K562 (cell line): ENCODE data around the gene ISG20L2. TPM values are rescaled to one million over a fixed set of nuclear protein-coding genes. Genes with fewer than 3 reads are reported as not detected.

Source experiments
- ATAC-seq: fragments of 200-7000 bp; cut with Tn5 transposase; 3 replicates; pipeline ENCODE4 v1.9.1; 2020; ENCODE audit warnings: moderate library complexity
- BruUV-seq: library from RNA; stranded (reverse); fragments of 400-500 nt; replicated peaks from 2 replicates; lab custom pipeline; 2021; lab: Mats Ljungman, UMichigan
- CTCF ChIA-PET: fragments of 300-600 bp; formaldehyde crosslinking; extraction: SDS; loops from one replicate; lab custom pipeline; 2021; ENCODE audit warnings: low intra/inter-chr PET ratio; lab: Yijun Ruan, JAX
- POLR2A ChIA-PET: fragments of 300-600, 350-650 bp; sonication (Branson Sonifier 250); formaldehyde crosslinking; extraction: SDS; loops from one replicate; lab custom pipeline; 2021; ENCODE audit warnings: antibody characterized with exemption, inconsistent platforms; lab: Yijun Ruan, JAX
- DNase-seq, 4 experiments: peaks; one replicate each; pipeline versions ENCODE4 v3.0.0 to v3.0.0-alpha.2; 2011 to 2018; ENCODE audit warnings: low spot score in 3 of 4, mixed read lengths in 3 of 4; ENCODE audit errors: extremely low read depth in 1 of 4
- FAIRE-seq: peaks from 2 replicates; lab custom pipeline; 2011; peaks lifted over from hg19 to GRCh38; lab: Jason Lieb, UNC
- H2AFZ ChIP-seq: 2 replicates; pipeline ENCODE4 v1.6.0; 2011; ENCODE audit warnings: low read depth, low read length, control low read depth, inconsistent platforms
- H3K27ac ChIP-seq: fragments of 200-600 bp; 3 replicates; pipeline ENCODE4 v1.8.0; 2011; ENCODE audit warnings: low read depth, mild to moderate bottlenecking, control low read depth, inconsistent platforms, low read length, moderate library complexity, mixed read lengths; ENCODE audit errors: extremely low read depth
- H3K27me3 ChIP-seq, 2 experiments: fragments of 300-600 bp in 1 of 2; 2 replicates in 1 of 2; 3 replicates in 1 of 2; pipeline versions ENCODE4 v1.6.0 to v1.8.0; 2011; ENCODE audit warnings: inconsistent platforms in 2 of 2, low read length in 2 of 2, mild to moderate bottlenecking in 1 of 2, mixed read lengths in 1 of 2, moderate library complexity in 1 of 2; ENCODE audit not compliant: control insufficient read depth in 2 of 2, insufficient read depth in 2 of 2
- H3K36me3 ChIP-seq: fragments of 300-600 bp; 3 replicates; pipeline ENCODE4 v1.8.0; 2011; ENCODE audit warnings: mild to moderate bottlenecking, low read length, inconsistent platforms; ENCODE audit not compliant: control insufficient read depth, insufficient read depth
- H3K4me1 ChIP-seq, 2 experiments: fragments of 200-600 bp in 1 of 2; replicated peaks in 1 of 2; 2 replicates in 1 of 2; 3 replicates in 1 of 2; pipeline versions ENCODE4 v1.5.1 to v1.8.0; 2011; ENCODE audit warnings: inconsistent platforms in 2 of 2, low read length in 2 of 2, mild to moderate bottlenecking in 1 of 2, mixed read lengths in 1 of 2, moderate library complexity in 1 of 2; ENCODE audit not compliant: control insufficient read depth in 2 of 2, insufficient read depth in 2 of 2
- H3K4me2 ChIP-seq: 2 replicates; pipeline ENCODE4 v1.6.1; 2011; ENCODE audit warnings: low read length, control low read depth, inconsistent platforms, mixed read lengths; ENCODE audit not compliant: insufficient read depth
- H3K4me3 ChIP-seq: fragments of 200-600 bp; sonication (generic), shearing (Covaris generic); 2 replicates; pipeline ENCODE4 v1.5.1; 2016; ENCODE audit warnings: control low read depth, inconsistent platforms
- H3K79me2 ChIP-seq: fragments of 200-600 bp; 3 replicates; pipeline ENCODE4 v1.8.0; 2011; ENCODE audit warnings: low read length, inconsistent platforms; ENCODE audit not compliant: control insufficient read depth, insufficient read depth
- H3K9ac ChIP-seq, 2 experiments: 2 replicates each; pipeline versions ENCODE4 v1.6.0 to v1.6.1; 2011; ENCODE audit warnings: low read depth in 2 of 2, low read length in 2 of 2, control low read depth in 1 of 2, inconsistent platforms in 1 of 2, mild to moderate bottlenecking in 1 of 2, mixed read lengths in 1 of 2; ENCODE audit not compliant: insufficient read depth in 1 of 2
- H3K9me1 ChIP-seq: one replicate; pipeline ENCODE4 v1.6.0; 2011; ENCODE audit warnings: inconsistent platforms, mild to moderate bottlenecking, low read length, moderate library complexity; ENCODE audit not compliant: control insufficient read depth, insufficient read depth
- H3K9me3 ChIP-seq: replicated peaks from 2 replicates; pipeline ENCODE4 v1.5.1; 2011; ENCODE audit warnings: low read depth, low read length, inconsistent platforms; ENCODE audit not compliant: control insufficient read depth, insufficient read depth
- H4K20me1 ChIP-seq: replicated peaks from 2 replicates; pipeline ENCODE4 v1.6.1; 2011; ENCODE audit warnings: low read length, inconsistent platforms, mixed read lengths; ENCODE audit not compliant: control insufficient read depth, insufficient read depth
- ATF3 ChIP-seq, 2 experiments: fragments of 450-650 bp in 1 of 2; sonication (generic) in 1 of 2; formaldehyde crosslinking in 1 of 2; IDR thresholded peaks in 1 of 2; conservative IDR thresholded peaks in 1 of 2; 2 replicates each; pipeline versions ENCODE4 v1.6.1 to v1.8.1; 2016 to 2023; ENCODE audit warnings: mild to moderate bottlenecking in 2 of 2, moderate library complexity in 2 of 2, inconsistent platforms in 1 of 2, missing genetic modification reagents in 1 of 2
- KDM5B ChIP-seq: fragments of 200-600 bp; sonication (generic); IDR thresholded peaks from 2 replicates; pipeline ENCODE4 v1.6.1; 2012; ENCODE audit warnings: low read depth, mild to moderate bottlenecking, moderate library complexity, low read length, control low read depth, inconsistent platforms; ENCODE audit not compliant: insufficient replicate concordance
- KHSRP ChIP-seq: fragments of 450-650 bp; IDR thresholded peaks from 2 replicates; pipeline ENCODE4 v1.6.1; 2017
- MAZ ChIP-seq, 2 experiments: fragments of 450-650 bp in 1 of 2; sonication (generic) in 1 of 2; formaldehyde crosslinking; IDR thresholded peaks in 1 of 2; conservative IDR thresholded peaks in 1 of 2; 2 replicates each; pipeline versions ENCODE4 v1.4.0 to v1.5.0; 2020; ENCODE audit warnings: mild to moderate bottlenecking in 1 of 2, missing genetic modification reagents in 1 of 2
- NCOA2 ChIP-seq, 2 experiments: fragments of 450-650 bp; IDR thresholded peaks; 2 replicates each; pipeline ENCODE4 v1.6.1; 2018; ENCODE audit warnings: mild to moderate bottlenecking in 2 of 2, moderate library complexity in 1 of 2; ENCODE audit not compliant: partially characterized antibody in 2 of 2
- NFATC3 ChIP-seq: fragments of 450-650 bp; IDR thresholded peaks from 2 replicates; pipeline ENCODE4 v1.6.1; 2017; ENCODE audit warnings: mild to moderate bottlenecking
- POLR2AphosphoS5 ChIP-seq: IDR thresholded peaks from 2 replicates; pipeline ENCODE4 v1.6.1; 2011; ENCODE audit warnings: mild to moderate bottlenecking, low read depth, low read length, moderate library complexity; ENCODE audit not compliant: control insufficient read depth, insufficient read depth
- RBFOX2 ChIP-seq: fragments of 200-400 bp; formaldehyde crosslinking; IDR thresholded peaks from 2 replicates; pipeline ENCODE4 v1.6.1; 2017; ENCODE audit warnings: low read depth, mild to moderate bottlenecking, low read length, moderate library complexity
- SMARCA4 ChIP-seq: fragments of 450-650 bp; IDR thresholded peaks from 2 replicates; pipeline ENCODE4 v1.6.1; 2016
- TEAD4 ChIP-seq, 2 experiments: sonication (generic) in 1 of 2; formaldehyde crosslinking in 1 of 2; IDR thresholded peaks; 2 replicates each; pipeline versions ENCODE4 v1.6.1 to v1.8.0; 2012 to 2022; ENCODE audit warnings: borderline replicate concordance in 1 of 2, inconsistent platforms in 1 of 2, low read length in 1 of 2, mild to moderate bottlenecking in 1 of 2, missing genetic modification reagents in 1 of 2
- USF1 ChIP-seq: sonication (generic); formaldehyde crosslinking; IDR thresholded peaks from 2 replicates; pipeline ENCODE4 v1.9.0; 2022; ENCODE audit warnings: mild to moderate bottlenecking, missing genetic modification reagents
- ZNF311 ChIP-seq: fragments of 250-450 bp; sonication (Bioruptor Pico); IDR thresholded peaks from 2 replicates; pipeline ENCODE4 v1.4.0; 2020; ENCODE audit warnings: mild to moderate bottlenecking, moderate library complexity
- WGBS: fragments of 100-300 bp; shearing (Covaris generic); methylation state at CpG from one replicate; pipeline ENCODE4 v1.1.6; 2016; ENCODE audit warnings: low coverage, mixed read lengths; ENCODE audit not compliant: insufficient coverage; ENCODE audit errors: missing lambda C conversion rate; 5-methylcytosine and 5-hydroxymethylcytosine counted together
- in situ Hi-C: fragments of 300-500 bp; cut with MboI; formaldehyde crosslinking; loops from 4 replicates; pipeline ENCODE4 v1.15.0; 2018; ENCODE audit warnings: inconsistent platforms, mixed read lengths
- intact Hi-C: fragments of 100-400 bp; cut with micrococcal nuclease; formaldehyde crosslinking; loops from 2 replicates; pipeline ENCODE4 v1.14.2; 2022
- polyA plus RNA-seq, 8 experiments: library from polyadenylated mRNA; depleted of rRNA in 4 of 8; stranded (reverse) in 5 of 8; unstranded in 3 of 8; fragments of >200 nt; fragmentation: Nextera tagmentation in 2 of 8; fragmentation: Illumina TruSeq in 1 of 8; extraction: Ambion mirVana in 2 of 8; extraction: Trizol in 1 of 8; gene quantifications; 2 replicates each; pipeline versions ENCODE4 v1.2.1 to v1.2.3, GENCODE V29; 2011 to 2014; ENCODE audit warnings: inconsistent platforms in 1 of 8, missing spikeins in 1 of 8
- total RNA-seq, 7 experiments: library from RNA; depleted of rRNA in 6 of 7; stranded (reverse); fragments of >200 nt in 6 of 7; fragmentation: Illumina TruSeq in 2 of 7; extraction: Trizol in 2 of 7; gene quantifications; 2 replicates each; pipeline versions ENCODE4 v1.2.1 to v1.2.3, GENCODE V29; 2011 to 2021; ENCODE audit warnings: low replicate concordance in 1 of 7
- TF ChIP-seq, protein P1 (sequence below), 3 experiments: IDR thresholded peaks in 2 of 3; conservative IDR thresholded peaks in 1 of 3; 2 replicates each; pipeline ENCODE4 v1.5.1; 2011 to 2012; ENCODE audit warnings: low read length in 3 of 3, mild to moderate bottlenecking in 3 of 3, control low read depth in 2 of 3, improper control_type of control experiment in 1 of 3, inconsistent platforms in 1 of 3, low read depth in 1 of 3, mixed read lengths in 1 of 3, moderate library complexity in 1 of 3; ENCODE audit not compliant: insufficient read depth in 2 of 3

The ISG20L2 gene
- total and polyA plus RNA-seq, 9 of the 15 experiments (the other 6 are each of a cell fraction or from before 2014, with no cell fraction given) = 21.3 to 130 (median 50.3) TPM

GRCh38 chr1:156691665-156692440 lies 36.7 kb downstream of the ISG20L2 start:
- in situ Hi-C loops = no loop called here
- Histone ChIP-seq H3K9me1 (no peaks in the 10 kb centered on the region), H3K79me2 (0 out of 3 replicates have a peak, but pooled peaks cover 3% of the 10 kb centered on the region), H3K9me3 (no peaks in the 10 kb centered on the region), H3K27ac (peak overlapping the region; percentile 91; the same call in 1 of the 3 replicates), H4K20me1 (no peaks in the 10 kb centered on the region), H3K27me3 (no peaks in the 10 kb centered on the region), H3K4me2 (peak overlapping the region; percentile 54), H3K4me3 (no peak overlapping the region), H2AFZ (peak overlapping the region; percentile 92), H3K9ac (peak overlapping the region in 1 of 2 experiments; percentile 92; a peak in 3 of 4 replicates), H3K4me1 (peaks cover 49 to 62% of the 10 kb centered on the region in 2 experiments), H3K36me3 (no peaks in the 10 kb centered on the region)
- ChIA-PET CTCF (interaction anchor here (6.6 kb wide), 1 partner anchor 34 kb away, joined by 143 read pairs; the partner anchor contains the start of genes ISG20L2 and METTL25B), POLR2A (interaction anchor here (0.6 to 5.9 kb wide), 11 partner anchors 9 to 126 kb away, joined by 3 to 60 read pairs (median 3); partner anchors contain the start of genes ISG20L2, METTL25B, MRPL24 and NES)
- ATAC-seq = no peak
- WGBS = 19% methylated on average over 17 of the region's 20 CpGs
- peak; percentile 45 to 73 (median 65) for DNase-seq
- BruUV-seq = no TSS peak
- intact Hi-C loops = no loop called here
- peak; percentile 11 for FAIRE-seq
- TF ChIP-seq KHSRP (no peak), RBFOX2 (peak; percentile 17; the same call in 1 of the 2 replicates), ZNF311 (CRISPR knock-in tag) (no peak), USF1 (no peak), NCOA2 (IDR thresholded peaks at IDR 0.05; ENCODE audit: partially characterized antibody in 2 of 2) (no peak), ATF3 (IDR thresholded peaks at IDR 0.05) (peak; percentile 27; the same call in 1 of the 2 replicates), ATF3 (CRISPR knock-in tag; conservative IDR thresholded peaks at IDR 0.05) (no peak), KDM5B (no peak), POLR2AphosphoS5 (no peak), NFATC3 (no peak), MAZ (CRISPR knock-in tag; conservative IDR thresholded peaks at IDR 0.05 in 1 of 2, IDR thresholded peaks at IDR 0.05 in 1 of 2) (peak in 1 of 2 experiments; percentile 34; a peak in 1 of 4 replicates), TEAD4 (IDR thresholded peaks at IDR 0.05; ENCODE audit: low read length) (peak; percentile 36; the same call in 1 of the 2 replicates), TEAD4 (CRISPR knock-in tag; IDR thresholded peaks at IDR 0.05; ENCODE audit: borderline replicate concordance) (no peak), SMARCA4 (peak; percentile 57)
- TF ChIP-seq, protein P1, sequence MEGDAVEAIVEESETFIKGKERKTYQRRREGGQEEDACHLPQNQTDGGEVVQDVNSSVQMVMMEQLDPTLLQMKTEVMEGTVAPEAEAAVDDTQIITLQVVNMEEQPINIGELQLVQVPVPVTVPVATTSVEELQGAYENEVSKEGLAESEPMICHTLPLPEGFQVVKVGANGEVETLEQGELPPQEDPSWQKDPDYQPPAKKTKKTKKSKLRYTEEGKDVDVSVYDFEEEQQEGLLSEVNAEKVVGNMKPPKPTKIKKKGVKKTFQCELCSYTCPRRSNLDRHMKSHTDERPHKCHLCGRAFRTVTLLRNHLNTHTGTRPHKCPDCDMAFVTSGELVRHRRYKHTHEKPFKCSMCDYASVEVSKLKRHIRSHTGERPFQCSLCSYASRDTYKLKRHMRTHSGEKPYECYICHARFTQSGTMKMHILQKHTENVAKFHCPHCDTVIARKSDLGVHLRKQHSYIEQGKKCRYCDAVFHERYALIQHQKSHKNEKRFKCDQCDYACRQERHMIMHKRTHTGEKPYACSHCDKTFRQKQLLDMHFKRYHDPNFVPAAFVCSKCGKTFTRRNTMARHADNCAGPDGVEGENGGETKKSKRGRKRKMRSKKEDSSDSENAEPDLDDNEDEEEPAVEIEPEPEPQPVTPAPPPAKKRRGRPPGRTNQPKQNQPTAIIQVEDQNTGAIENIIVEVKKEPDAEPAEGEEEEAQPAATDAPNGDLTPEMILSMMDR (IDR thresholded peaks at IDR 0.05 in 2 of 3, conservative IDR thresholded peaks at IDR 0.05 in 1 of 3; ENCODE audit: insufficient read depth in 2 of 3, low read depth in 1 of 3, low read length in 3 of 3) = peak in 1 of 3 experiments; percentile 6; a peak in 1 of 6 replicates
